ENCODE results near the gene DUT.

DUT gene

DNA sequence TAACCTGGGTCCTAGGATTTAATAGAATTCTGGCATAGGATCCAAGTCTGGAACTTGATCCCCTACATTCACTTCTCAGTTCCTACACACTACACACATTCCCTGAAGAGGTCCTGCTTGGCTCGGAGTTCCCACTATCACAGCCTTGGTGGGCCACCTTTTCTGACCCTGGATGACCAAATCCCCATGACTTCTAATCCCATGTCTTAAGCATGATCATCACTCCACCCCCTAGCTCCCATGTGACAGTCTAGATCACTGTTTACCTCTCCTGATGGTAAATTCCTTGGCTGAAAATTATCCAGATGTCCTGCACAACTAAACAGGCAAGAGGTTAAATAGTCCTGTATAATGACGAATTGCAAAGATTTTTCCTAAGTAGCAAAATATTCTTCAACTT, 40.3 kb downstream of the DUT start:
- DNase-seq (ENCODE audit: low spot score) = no peak

DNA sequence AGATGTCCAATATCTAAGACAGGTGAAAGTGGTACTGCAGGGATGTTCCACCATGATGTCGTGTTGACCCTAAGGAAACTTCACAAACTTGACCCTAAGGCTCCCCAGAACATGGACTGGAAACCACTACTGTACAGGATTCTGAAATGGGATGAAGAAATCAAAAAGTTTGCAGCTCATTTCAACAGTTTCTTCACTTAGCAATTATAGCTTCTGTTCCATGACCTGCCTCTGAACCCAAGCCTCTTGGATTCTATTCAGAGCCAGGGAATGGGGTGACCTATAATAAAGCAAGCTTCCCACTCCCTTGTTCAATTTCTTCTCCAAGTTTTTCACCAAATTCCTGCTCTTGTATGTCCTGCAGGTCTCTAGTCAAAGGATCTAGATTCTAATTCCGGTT, 40.7 kb downstream of the DUT start:
- no peak for DNase-seq (ENCODE audit: low spot score)

DNA sequence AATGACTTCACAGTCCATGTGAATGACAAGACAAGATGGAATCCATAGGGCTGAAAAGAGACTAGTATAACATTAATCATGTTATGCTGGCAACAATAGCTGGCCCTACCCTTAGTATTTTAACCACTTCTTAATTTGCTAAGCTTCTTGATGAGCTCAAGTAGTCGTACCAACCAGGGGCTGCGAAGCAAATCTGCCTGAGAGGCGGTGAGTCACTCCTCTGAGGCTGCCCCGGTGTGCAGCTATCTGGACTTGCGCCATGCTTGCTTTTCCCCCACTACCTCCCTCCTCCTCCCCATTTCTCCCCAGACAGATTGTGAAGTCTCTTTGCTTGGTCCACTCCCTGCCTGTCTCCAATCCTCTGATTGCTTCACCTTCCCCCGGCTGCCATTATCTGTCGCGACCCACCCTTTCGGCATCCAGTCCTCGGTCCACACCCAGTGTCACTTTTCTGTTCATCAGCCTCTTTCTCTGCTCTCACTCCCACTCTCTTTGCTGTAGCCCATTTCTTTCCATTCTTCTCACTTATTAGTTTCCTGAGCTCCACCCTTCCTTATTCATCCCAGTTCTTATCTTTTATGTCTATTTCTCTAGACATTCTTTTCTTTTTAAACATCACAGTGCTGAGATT, 42.7 kb downstream of the DUT start:
- DNase-seq (ENCODE audit: low spot score) = no peak

DNA sequence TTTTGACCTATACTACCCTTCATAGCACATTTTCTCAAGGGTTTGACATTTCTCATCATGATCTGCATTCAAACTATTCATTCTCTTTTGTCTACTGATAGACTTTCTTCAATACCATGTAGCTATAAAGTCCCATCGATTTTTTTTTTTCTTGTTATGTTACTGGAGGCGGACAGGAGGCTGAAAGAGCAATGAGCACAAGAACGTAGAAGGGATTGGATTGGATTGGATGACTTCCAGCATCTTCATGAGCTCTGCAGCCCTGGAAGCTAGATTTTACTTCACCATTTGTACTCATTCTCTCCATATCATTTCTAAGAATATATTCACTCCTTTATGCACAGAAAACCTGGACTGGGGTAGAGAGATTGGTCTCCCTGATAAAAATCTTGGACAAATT, 43.2 kb downstream of the DUT start:
- DNase-seq (ENCODE audit: low spot score) = no peak

DNA sequence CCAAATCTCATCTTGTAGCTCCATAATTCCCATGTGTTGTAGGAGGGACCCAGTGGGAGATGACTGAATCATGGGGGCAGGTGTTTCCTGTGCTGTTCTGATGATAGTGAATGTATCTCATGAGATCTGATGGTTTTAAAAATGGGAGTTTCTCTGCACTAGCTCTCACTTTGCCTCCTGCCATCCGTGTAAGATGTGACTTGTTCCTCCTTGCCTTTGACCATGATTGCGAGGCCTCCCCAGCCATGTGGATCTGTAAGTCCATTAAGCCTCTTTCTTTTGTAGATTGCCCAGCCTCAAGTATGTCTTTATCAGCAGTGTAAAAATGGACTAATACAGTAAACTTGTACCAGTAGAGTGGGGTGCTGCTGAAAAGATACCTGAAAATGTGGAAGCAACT, 44.5 kb downstream of the DUT start:
- no peak for DNase-seq (ENCODE audit: low spot score)

DNA sequence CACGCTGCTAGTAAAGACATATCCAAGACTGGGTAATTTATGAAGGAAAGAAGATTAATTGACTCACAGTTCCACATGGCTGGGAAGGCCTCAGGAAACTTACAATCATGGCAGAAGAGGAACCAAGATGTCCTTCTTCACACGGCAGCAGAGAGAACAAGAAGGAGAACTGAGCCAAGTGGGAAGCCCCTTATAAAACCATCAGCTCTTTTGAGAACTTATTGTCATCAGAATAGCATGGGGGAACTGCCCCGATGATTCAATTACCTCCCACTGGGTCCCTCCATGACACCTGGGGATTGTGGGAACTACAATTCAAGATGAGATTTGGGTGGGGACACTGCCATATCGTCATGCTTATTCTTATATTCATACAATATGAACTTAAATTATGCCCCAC, 49.0 kb downstream of the DUT start:
- no peak for DNase-seq (ENCODE audit: low spot score)

DNA sequence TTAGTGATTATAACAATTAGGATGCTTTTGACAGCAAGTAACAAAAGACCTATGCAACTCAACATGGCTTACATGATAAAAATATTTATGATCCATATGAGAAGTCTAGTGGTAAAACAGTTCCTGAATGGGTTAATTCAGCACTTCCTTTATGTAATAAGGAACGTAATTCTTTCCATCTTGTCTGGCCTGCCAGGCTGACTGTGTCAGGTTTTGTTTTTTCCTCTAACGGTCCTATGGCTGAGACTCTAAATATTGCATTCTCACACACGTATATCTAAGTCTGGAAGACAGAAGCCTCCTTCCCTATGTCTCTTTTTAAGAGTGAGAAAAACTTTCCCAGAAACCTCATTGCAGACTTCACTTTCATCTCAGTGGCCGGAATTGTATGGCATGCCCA, 50.6 kb downstream of the DUT start:
- no peak for DNase-seq (ENCODE audit: low spot score)

DNA sequence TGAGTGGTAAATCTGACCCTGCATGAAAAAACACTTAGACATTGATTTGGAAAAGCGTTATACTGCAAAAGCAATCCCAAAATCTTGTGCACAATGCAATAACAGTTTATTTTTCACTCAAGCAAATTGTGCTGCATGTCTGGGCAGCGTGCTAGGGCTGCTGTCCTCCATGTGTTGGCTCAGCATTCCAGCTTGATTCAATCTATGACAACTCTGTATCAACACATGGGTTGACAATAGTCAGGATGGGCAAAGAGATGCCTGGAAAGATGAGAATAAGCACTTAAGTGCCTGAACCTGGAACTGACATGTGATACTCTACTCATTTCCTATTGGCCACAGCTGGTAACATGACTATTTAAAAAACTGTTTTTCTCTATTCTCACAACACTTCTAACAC, 51.8 kb downstream of the DUT start:
- DNase-seq (ENCODE audit: low spot score) = no peak

DNA sequence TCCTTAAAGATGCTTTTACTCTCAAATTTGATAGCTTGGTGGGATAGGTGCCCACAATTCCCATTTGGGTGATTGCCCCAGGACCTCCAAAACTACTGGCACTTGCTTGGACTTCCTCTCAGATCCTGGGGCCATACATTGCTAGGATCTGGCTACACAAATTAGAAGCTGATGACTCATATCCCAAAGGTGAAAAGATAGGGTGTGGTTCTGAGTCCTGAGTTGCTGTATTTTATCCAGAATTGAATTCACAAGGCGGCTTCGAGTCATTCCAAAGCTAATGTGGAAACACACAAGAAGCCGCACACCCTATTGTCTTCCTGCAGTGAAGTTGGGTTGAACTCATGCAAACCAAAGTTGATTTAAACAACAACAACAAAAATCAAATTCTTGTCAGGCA, 53.4 kb downstream of the DUT start:
- DNase-seq (ENCODE audit: low spot score) = no peak

DNA sequence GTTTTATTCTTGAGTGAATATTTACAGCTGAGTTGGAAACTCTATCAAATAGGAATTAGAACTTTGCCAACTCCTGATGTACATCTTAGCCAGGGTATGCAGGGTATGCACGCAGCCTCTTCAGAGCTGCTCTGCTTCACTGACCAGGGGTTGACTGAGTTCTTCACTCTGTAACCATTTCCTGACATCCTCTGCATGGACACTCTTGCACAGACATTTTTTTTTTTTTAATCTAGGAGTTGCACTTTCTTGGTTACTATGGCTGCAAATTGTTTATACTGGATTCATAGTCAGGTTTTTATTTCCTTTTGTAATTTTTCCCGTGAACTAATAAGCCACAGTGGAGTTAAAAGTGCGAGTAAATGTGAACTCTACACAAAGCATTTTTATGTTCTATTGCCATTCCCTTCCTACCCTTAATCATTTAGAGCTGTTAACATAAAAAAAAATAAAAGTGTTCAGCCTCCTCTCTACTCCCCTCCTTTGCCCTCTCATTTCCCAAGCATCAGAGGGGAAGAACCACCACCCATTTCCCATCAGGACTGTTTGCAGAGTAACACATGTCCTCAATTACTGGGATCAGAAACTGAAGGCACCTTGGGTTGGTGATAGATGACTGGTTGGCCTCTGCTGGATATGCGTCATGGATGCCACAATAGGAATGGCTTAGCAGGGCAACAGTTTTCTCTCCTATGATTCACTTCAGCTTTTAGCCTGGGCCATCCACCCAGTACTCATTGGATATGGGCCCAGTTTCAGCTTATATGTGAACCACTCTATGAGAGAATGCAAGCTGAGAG, 54.0 kb downstream of the DUT start:
- no peak for DNase-seq (ENCODE audit: low spot score)

DNA sequence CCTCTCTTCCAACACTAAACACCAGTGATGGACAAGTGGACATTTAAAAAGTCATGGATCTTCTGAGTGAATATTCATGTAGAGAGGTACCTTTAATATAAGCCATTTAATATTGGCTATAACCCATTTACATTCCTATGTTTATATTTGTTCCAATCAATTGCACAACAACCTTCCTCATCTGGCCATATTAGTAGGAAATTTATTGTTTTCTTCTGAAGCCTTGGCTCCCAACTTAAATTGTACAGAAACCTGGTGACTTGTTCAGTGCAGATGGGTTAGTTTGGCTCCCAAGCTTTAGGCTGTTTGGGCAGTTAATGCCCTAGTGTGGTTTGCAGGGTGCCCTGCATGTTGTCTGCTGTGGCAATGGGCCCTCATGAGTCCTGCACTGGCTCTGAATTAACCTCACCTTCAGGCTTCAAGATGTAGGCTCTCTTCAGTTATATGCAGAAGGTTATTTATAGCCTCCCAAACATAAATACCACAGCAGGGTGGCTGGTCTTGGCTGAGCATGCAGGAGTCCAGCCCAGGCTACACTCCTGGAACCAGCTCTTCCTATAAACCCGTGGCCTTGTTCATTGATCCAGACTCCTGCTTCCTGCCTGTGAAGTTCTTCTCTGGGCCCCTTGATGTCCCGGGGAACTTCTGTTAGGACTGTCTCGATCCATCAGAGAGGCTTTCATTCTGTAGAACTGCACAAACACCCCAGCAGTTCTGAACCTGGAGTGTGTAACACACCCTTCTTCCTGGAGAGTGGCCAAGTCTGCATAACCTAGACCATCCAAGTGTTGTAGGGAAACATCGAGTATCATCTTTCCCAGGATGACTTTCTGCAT, 57.0 kb downstream of the DUT start:
- no peak for DNase-seq (ENCODE audit: low spot score)

DNA sequence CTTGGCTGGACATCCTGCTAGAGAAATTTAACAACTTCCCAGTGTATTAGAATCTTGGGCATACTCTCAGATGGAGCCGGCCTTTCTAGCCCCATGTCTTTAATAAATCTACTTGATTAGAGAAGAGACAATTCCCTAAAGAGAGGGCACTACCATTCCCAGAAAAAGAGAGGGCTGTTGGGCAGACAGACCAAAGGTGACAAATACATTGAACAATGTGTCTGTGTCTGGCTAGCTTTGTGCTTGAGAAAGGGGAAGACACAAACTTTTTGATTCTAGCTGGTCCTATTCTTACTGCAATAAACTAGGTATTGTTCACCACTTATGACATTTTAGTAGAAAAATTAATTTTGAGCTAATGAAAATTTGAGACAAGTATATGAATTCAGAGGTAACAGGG, 57.7 kb downstream of the DUT start:
- no peak for DNase-seq (ENCODE audit: low spot score)

DNA sequence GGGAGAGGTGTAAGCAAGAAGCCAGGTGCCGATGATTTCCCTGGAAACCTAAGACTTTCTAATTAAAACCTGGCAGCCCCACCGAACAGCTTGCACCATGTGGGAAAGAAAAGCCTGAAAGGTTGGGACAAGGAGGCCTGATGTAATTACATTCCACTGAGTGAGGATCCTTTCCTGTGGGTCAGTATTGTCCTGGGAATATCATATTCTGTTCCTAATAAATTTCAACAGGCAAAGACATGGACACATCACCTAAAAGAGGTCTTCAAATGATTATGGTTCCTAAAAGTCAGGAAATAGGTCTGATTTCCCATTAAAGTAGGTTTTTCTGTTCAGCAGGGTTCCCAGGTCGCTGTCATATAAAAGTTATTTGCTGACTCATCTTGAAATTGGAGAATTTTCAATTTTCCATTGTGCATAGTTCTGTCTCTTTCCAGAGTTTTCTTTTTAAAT, 58.5 kb downstream of the DUT start:
- DNase-seq (ENCODE audit: low spot score) = no peak

DNA sequence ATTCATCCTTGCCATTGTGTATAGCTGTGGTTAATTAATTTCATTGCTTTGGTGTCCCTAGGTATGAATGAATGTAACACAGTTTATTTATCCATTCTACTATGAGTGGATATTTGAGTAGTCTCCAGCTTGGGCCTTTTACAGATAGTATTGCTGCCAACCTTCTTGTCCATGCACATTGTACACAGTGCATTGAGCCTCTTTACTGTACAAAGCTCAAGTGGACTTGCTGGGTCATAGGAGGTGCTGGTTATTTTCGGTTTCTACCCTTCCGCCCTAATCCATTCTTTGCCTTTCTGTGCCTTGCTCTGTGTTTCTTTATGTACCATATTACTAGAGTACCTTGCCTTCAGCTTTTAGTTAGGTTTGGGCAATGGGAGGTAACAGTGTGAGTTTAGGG, 60.7 kb downstream of the DUT start:
- DNase-seq (ENCODE audit: low spot score) = no peak

DNA sequence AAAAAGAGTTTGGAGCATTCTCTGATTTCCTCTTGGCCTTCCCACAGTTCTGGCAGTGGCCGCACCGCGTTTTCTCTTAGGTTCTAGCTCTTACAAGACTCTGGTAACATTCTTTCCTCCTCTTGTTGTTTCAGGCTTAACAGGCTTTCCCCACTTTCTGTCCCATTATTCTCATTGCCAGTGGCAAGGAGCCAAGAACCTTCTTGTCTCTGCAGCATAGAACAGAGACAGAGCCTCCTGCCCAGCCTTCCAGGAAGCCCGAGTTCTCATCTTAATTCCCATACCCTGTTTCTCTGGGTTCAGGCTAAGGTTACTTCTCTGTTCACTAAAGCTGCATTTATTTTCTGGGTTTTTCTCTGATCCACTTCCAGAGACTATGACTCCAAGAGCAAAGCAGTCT, 61.1 kb downstream of the DUT start:
- no peak for DNase-seq (ENCODE audit: low spot score)
